ENCODE data around the gene KIFC3. TPM values are rescaled to one million over a fixed set of nuclear protein-coding genes. Genes with fewer than 3 reads are reported as not detected.

Gene KIFC3
- total RNA-seq, 4 donors from 2014 or later, result 3.2 to 44.2 (median 17.4) TPM

DNA sequence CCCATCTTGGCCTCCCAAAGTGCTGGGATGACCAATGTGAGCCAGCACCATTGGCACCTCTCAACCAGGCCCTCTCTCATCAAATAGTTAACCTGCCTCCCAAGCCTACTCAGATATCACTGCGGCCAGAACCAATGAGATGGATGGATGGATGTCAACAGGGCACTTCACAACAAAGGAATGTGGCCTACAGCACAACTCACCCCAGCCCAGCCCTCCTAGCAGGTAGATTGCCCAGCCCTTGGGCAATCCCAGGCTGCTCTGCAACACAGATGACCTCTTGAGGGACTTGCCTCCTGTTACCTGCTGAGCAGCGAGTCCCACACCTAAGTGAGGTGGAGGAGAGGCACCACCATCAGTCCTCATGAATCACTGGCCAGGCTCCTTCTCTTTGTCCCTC lies 22.6 kb upstream of the KIFC3 start:
- intact Hi-C loops (cut with DNase I; ENCODE audit: low total_unique reads), result no loop called here
- Histone ChIP-seq H3K9me3 (no peaks in the 10 kb centered on the region), H3K36me3 (no peaks in the 10 kb centered on the region)

DNA sequence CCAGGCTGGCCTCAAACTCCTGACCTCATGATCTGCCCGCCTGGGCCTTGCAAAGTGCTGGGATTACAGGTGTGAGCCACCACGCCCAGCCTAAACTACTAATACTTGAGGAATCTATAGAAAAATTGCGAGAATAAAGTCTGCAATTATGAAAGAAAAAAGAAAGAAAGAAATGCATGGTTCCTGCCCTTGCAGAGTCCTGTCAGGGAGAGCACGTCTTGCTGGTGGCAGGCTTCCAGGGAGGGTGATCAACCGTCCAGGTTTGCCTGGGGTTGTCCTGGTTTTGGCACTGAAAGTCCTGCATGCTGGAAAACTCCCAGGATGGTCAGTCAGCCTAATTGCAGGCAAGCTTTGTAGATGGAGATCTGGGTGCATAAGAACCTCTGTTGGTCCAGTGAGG lies 21.5 kb upstream of the KIFC3 start:
- no peaks in the 10 kb centered on the region for H3K9me3 ChIP-seq
- TF ChIP-seq, protein P1, sequence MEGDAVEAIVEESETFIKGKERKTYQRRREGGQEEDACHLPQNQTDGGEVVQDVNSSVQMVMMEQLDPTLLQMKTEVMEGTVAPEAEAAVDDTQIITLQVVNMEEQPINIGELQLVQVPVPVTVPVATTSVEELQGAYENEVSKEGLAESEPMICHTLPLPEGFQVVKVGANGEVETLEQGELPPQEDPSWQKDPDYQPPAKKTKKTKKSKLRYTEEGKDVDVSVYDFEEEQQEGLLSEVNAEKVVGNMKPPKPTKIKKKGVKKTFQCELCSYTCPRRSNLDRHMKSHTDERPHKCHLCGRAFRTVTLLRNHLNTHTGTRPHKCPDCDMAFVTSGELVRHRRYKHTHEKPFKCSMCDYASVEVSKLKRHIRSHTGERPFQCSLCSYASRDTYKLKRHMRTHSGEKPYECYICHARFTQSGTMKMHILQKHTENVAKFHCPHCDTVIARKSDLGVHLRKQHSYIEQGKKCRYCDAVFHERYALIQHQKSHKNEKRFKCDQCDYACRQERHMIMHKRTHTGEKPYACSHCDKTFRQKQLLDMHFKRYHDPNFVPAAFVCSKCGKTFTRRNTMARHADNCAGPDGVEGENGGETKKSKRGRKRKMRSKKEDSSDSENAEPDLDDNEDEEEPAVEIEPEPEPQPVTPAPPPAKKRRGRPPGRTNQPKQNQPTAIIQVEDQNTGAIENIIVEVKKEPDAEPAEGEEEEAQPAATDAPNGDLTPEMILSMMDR (IDR thresholded peaks at IDR 0.05), result no peak
- no peak for TF ChIP-seq POLR2A (IDR thresholded peaks at IDR 0.05)
- H3K4me1 ChIP-seq, result no peaks in the 10 kb centered on the region
- DNase-seq, result no peak
- no peaks in the 10 kb centered on the region for H3K36me3 ChIP-seq
- intact Hi-C loops (cut with DNase I; ENCODE audit: low total_unique reads), result no loop called here
- no peaks in the 10 kb centered on the region for H3K27me3 ChIP-seq
- no peak overlapping the region for H3K27ac ChIP-seq
- H3K4me3 ChIP-seq, result no peak overlapping the region

More for the DNA sequence above, 22.6 kb upstream of the KIFC3 start:
- Histone ChIP-seq H3K27me3 (no peaks in the 10 kb centered on the region), H3K4me3 (no peak overlapping the region), H3K27ac (no peak overlapping the region), H3K4me1 (no peaks in the 10 kb centered on the region)
- TF ChIP-seq, protein P1 (IDR thresholded peaks at IDR 0.05), result no peak
- TF ChIP-seq POLR2A (IDR thresholded peaks at IDR 0.05), result no peak
- DNase-seq, result no peak

DNA sequence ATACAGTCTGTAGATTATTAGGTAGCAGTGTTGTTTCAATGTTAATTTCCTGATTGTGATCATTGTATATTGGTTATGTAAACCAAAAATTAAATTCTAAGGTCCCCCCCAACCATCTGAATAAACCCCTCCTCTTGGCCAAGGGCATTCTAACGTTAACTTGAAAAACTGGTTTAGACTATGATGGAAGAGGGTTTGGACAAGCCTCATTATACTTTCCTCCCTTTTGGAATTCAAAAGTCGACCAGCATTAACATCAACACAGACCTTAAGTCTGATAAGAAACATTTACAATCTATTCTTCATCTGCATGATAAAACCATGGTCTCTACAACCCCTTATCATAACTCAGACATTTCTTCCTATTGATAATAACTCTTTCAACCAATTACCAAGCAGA lies 20.6 kb upstream of the KIFC3 start:
- H3K9me3 ChIP-seq, result no peaks in the 10 kb centered on the region
- intact Hi-C loops (cut with DNase I; ENCODE audit: low total_unique reads), result no loop called here
- TF ChIP-seq POLR2A (IDR thresholded peaks at IDR 0.05), result no peak
- TF ChIP-seq, protein P1 (IDR thresholded peaks at IDR 0.05), result no peak
- H3K27me3 ChIP-seq, result no peaks in the 10 kb centered on the region
- H3K36me3 ChIP-seq, result no peaks in the 10 kb centered on the region
- no peak for DNase-seq
- H3K27ac ChIP-seq, result no peak overlapping the region
- no peaks in the 10 kb centered on the region for H3K4me1 ChIP-seq
- H3K4me3 ChIP-seq, result no peak overlapping the region

DNA sequence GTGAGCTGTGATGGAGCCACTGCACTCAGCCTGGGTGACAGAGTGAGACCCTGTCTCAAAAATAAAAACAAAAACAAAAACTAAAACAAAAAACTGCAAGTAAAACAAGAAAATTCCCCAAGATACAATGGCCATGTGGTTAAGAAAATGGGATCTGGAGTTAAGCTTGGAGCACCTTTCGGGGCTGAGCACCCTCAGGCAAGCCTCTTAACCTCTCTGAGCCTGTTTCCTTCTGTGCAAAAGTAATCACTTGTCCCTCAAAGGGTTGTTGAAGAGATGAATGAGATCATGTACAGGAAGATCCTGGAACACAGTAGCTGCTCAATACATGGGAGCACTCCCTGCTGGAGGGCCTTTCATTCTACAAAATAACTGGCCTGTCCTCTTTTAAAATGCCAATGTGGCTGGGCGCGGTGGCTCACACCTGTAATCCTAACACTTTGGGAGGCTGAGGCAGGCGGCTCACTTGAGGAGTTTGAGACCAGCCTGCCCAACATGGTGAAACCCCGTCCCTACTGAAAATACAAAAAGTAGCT lies 19.8 kb upstream of the KIFC3 start:
- no peaks in the 10 kb centered on the region for H3K9me3 ChIP-seq
- H3K4me1 ChIP-seq, result no peaks in the 10 kb centered on the region
- H3K27me3 ChIP-seq, result no peaks in the 10 kb centered on the region
- intact Hi-C loops (cut with DNase I; ENCODE audit: low total_unique reads), result no loop called here
- H3K36me3 ChIP-seq, result no peaks in the 10 kb centered on the region
- no peak for DNase-seq
- no peak overlapping the region for H3K27ac ChIP-seq
- TF ChIP-seq, protein P1 (IDR thresholded peaks at IDR 0.05), result no peak
- no peak for TF ChIP-seq POLR2A (IDR thresholded peaks at IDR 0.05)
- H3K4me3 ChIP-seq, result no peak overlapping the region

DNA sequence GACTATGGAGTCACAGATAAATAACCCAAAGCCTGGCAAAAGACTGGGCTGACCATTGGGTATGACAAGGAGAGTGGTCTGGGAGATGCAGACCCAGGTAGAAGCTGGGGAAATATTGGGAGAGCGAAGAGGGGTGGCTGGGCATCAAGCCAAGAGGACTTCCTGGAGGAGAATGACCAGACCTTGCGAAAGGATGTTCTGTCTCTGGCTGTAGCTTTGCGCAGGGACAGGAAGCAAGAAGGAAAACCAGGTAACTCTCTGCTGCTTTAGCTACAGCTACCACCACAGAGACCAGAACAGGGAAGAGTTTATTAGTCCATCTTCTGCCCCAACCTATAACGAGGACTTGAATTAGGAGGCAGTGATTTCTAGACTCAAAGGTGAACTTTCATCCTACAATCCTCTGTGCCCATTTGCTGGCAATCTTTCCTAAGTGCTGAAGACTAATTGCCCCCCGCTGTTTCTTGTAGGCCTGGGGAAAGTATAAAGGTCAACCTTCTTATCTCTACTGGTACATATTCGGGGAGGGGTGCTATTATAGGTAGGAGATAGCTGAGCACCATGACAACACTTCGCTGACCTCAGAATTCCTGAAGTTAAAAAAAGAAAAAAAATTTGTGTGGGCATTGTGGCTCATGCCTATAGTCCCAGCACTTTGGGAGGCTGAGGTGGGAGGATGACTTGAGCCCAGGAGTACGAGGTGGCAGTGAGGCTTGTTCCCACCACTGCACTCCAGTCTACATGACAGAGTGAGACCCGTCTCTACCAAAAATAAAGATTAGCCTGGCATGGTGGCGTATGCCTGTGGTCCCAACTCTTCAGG lies 19.1 kb upstream of the KIFC3 start:
- Histone ChIP-seq H3K36me3 (no peaks in the 10 kb centered on the region), H3K27ac (no peak overlapping the region), H3K4me3 (no peak overlapping the region), H3K27me3 (no peaks in the 10 kb centered on the region), H3K4me1 (no peaks in the 10 kb centered on the region), H3K9me3 (no peaks in the 10 kb centered on the region)
- intact Hi-C loops (cut with DNase I; ENCODE audit: low total_unique reads), result no loop called here
- DNase-seq, result no peak
- TF ChIP-seq, protein P1 (IDR thresholded peaks at IDR 0.05), result no peak
- TF ChIP-seq POLR2A (IDR thresholded peaks at IDR 0.05), result no peak

Data from uterus (tissue), 4 donors.